PC-9 (cell line): ENCODE results near the gene GP1BB. TPM values are rescaled to one million over a fixed set of nuclear protein-coding genes. Genes with fewer than 3 reads are reported as not detected.

Experiments
- BruUV-seq: library from RNA; stranded (reverse); fragments of 400-500 nt; replicated peaks from 2 replicates; lab custom pipeline; 2021; lab: Mats Ljungman, UMichigan
- CTCF ChIA-PET: fragments of 300-600 bp; sonication (Branson Sonifier 250); formaldehyde crosslinking; loops from one replicate; lab custom pipeline; 2022; ENCODE audit warnings: antibody characterized with exemption; lab: Charles Lee
- POLR2A ChIA-PET: fragments of 300-600 bp; sonication (Branson Sonifier 250); formaldehyde crosslinking; loops from one replicate; lab custom pipeline; 2022; ENCODE audit warnings: antibody characterized with exemption; ENCODE audit not compliant: unreplicated experiment; lab: Charles Lee
- DNase-seq, 2 experiments: peaks; one replicate each; pipeline versions ENCODE4 v3.0.0 to v3.0.0-alpha.2; 2015 to 2022; ENCODE audit warnings: mixed read lengths in 1 of 2
- H2AFZ ChIP-seq: fragments of 200-600 bp; sonication (generic); 2 replicates; pipeline ENCODE4 v1.8.1; 2017; ENCODE audit warnings: antibody characterized with exemption
- H3F3A ChIP-seq: fragments of 200-600 bp; sonication (generic); 2 replicates; pipeline ENCODE4 v1.8.1; 2017; ENCODE audit warnings: antibody characterized with exemption, mild to moderate bottlenecking, low read depth; ENCODE audit not compliant: insufficient read depth
- H3K27ac ChIP-seq: fragments of 200-600 bp; sonication (generic); 2 replicates; pipeline ENCODE4 v1.6.1; 2016; ENCODE audit warnings: mixed run types
- H3K27me3 ChIP-seq: fragments of 200-600 bp; sonication (generic); 2 replicates; pipeline ENCODE4 v1.6.1; 2016; ENCODE audit warnings: low read depth, mixed run types; ENCODE audit not compliant: insufficient read depth
- H3K36me3 ChIP-seq: fragments of 200-600 bp; sonication (generic); 2 replicates; pipeline ENCODE4 v1.6.1; 2016; ENCODE audit warnings: low read depth, mixed run types
- H3K4me1 ChIP-seq: fragments of 200-600 bp; sonication (generic); replicated peaks from 2 replicates; pipeline ENCODE4 v1.6.1; 2016; ENCODE audit warnings: mixed run types; ENCODE audit not compliant: insufficient read depth
- H3K4me2 ChIP-seq: fragments of 200-600 bp; sonication (generic); 2 replicates; pipeline ENCODE4 v1.6.1; 2017; ENCODE audit warnings: mixed run types
- H3K4me3 ChIP-seq: fragments of 200-600 bp; sonication (generic); 2 replicates; pipeline ENCODE4 v1.6.1; 2016; ENCODE audit warnings: mixed run types
- H3K79me2 ChIP-seq: fragments of 200-600 bp; sonication (generic); 2 replicates; pipeline ENCODE4 v1.6.1; 2017; ENCODE audit warnings: low read depth, mixed run types
- H3K9me2 ChIP-seq: fragments of 200-600 bp; sonication (generic); 2 replicates; pipeline ENCODE4 v1.8.1; 2017; ENCODE audit warnings: mild to moderate bottlenecking; ENCODE audit not compliant: insufficient read depth
- H3K9me3 ChIP-seq: fragments of 200-600 bp; sonication (generic); 2 replicates; pipeline ENCODE4 v1.8.1; 2016; ENCODE audit warnings: low read depth; ENCODE audit not compliant: insufficient read depth
- H4K20me1 ChIP-seq: fragments of 200-600 bp; sonication (generic); 2 replicates; pipeline ENCODE4 v1.8.1; 2017; ENCODE audit not compliant: insufficient read depth
- CTCF ChIP-seq: fragments of 200-600 bp; sonication (generic); conservative IDR thresholded peaks from 2 replicates; pipeline ENCODE4 v1.6.1; 2017; ENCODE audit warnings: mixed run types, antibody characterized with exemption, mild to moderate bottlenecking, moderate library complexity
- EZH2 ChIP-seq: fragments of 200-600 bp; sonication (generic); IDR thresholded peaks from 2 replicates; pipeline ENCODE4 v1.8.0; 2017; ENCODE audit warnings: antibody characterized with exemption, low read depth
- intact Hi-C: fragments of 100-400 bp; cut with micrococcal nuclease; formaldehyde crosslinking; loops from one replicate; pipeline ENCODE4 v1.10.0; 2022; ENCODE audit not compliant: unreplicated experiment
- total RNA-seq: library from RNA; stranded (reverse); gene quantifications from 2 replicates; pipeline ENCODE4 v1.2.3, GENCODE V29; 2021

Gene GP1BB
- total RNA-seq, 1 experiment from 2014 or later, result 0.35 TPM

DNA sequence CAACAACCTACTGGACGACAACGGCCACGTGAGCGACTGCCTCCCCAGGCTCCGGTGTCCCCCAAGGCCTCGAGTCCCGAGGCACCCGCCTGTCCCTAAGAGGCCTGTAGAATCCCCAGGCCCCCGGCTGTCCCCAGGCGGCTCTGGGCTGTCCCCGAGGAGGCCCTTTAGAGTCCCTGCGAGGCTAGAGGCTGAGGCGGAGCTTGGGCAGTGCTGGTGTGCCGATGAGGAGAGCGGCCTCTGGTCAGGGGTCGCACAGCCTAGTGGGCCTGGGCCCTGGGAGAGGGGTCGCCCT is 40.9 kb downstream of the GP1BB start:
- ChIA-PET CTCF (interaction anchor here (0.6 kb wide), 1 partner anchor 525 kb away, joined by 3 read pairs; no protein-coding TSS in a partner anchor), POLR2A (no interaction called here)
- H3K4me3 ChIP-seq, result no peak overlapping the region
- H3K4me2 ChIP-seq, result no peak overlapping the region
- no peaks in the 10 kb centered on the region for H4K20me1 ChIP-seq
- BruUV-seq, result no TSS peak
- H3K27ac ChIP-seq, result no peak overlapping the region
- no peak for TF ChIP-seq EZH2
- peaks cover 38% of the 10 kb centered on the region for H3K27me3 ChIP-seq
- H3K4me1 ChIP-seq, result peaks cover 7% of the 10 kb centered on the region; the same call in 1 of the 2 replicates
- no peaks in the 10 kb centered on the region for H3K79me2 ChIP-seq
- no peaks in the 10 kb centered on the region for H3K9me3 ChIP-seq
- no peak for DNase-seq
- H3K36me3 ChIP-seq, result no peaks in the 10 kb centered on the region
- H3K9me2 ChIP-seq, result no peaks in the 10 kb centered on the region
- no peak overlapping the region for H2AFZ ChIP-seq
- no peaks in the 10 kb centered on the region for H3F3A ChIP-seq
- intact Hi-C loops, result loop anchor here (10.0 kb wide), 1 partner anchor 121 kb away; no protein-coding TSS in a partner anchor

DNA sequence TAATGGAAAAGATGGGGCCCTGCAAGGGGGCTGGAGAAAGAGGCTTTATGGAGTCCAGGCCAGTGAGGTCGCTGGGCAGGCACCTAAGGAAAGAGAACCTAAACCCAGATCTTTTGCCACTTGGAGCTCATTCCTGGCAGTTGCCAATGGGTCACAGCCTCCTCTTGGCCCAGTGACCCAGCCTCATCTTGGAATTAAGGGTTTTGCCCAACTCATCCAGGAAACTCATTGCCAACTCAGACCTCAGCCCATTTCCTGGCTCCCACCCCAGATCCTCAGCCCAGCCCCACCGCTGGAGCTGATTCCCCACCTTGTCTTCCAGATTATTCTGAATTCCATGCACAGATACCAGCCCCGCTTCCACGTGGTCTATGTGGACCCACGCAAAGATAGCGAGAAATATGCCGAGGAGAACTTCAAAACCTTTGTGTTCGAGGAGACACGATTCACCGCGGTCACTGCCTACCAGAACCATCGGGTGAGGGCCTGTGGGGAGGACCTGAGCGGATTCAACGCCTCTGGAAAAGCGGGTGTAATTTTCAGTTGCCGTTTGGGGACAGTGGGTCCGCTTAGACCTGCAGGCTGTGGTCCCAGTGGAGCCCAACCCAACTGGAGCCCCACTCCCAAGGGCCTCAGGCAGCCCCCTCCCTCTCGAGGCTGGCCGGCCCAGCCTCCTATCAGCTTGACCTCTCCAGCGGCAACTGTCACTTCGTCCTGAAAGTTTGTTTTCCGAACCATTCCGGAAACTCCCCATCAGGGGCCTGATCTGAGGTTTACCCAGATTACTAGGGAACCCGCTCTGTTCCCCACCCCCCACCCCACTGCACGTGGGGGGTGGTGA is 41.5 kb downstream of the GP1BB start:
- no peak overlapping the region for H3K27ac ChIP-seq
- intact Hi-C loops, result loop anchor here (5.0 to 10.0 kb wide), 2 partner anchors 87 to 120 kb away; partner anchors contain the start of genes GNB1L and RTL10
- no peak overlapping the region for H3K4me3 ChIP-seq

DNA sequence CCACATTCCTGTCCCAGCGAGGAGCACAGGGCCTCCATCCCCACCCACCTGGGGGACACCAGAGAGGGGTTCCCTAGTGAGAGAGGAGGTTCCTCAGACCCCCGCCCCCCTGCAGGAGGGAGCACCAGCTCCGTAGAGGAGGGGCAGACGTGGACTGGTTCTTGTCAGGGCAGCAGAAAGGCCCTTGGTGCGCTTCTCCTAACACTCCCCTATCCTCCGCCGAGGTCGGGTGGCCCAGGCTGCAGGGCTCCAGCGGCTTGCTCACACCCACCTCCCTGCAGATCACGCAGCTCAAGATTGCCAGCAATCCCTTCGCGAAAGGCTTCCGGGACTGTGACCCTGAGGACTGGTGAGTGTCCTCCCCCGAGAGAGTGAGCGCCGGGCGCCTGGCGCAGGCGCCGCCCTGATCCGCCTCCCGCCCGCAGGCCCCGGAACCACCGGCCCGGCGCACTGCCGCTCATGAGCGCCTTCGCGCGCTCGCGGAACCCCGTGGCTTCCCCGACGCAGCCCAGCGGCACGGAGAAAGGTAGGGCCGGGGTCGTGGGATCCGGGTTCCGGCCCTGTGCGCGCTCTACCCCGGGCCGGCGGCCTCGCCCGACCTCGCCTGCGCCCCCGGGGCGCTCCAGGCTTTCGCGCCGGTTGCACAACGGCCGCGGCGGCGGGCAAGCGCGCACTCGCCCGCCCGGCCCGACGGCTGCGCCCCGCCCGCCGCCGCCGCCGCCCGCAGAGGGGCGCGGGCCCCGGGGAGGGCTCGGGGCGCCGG is 42.3 kb downstream of the GP1BB start:
- Histone ChIP-seq H3K9me3 (no peaks in the 10 kb centered on the region), H3K27ac (no peak overlapping the region), H3K9me2 (no peaks in the 10 kb centered on the region), H3F3A (no peaks in the 10 kb centered on the region), H4K20me1 (no peaks in the 10 kb centered on the region), H2AFZ (no peak overlapping the region), H3K27me3 (peaks cover 29% of the 10 kb centered on the region), H3K4me1 (peaks cover 7% of the 10 kb centered on the region; the same call in 1 of the 2 replicates), H3K4me3 (no peak overlapping the region), H3K36me3 (no peaks in the 10 kb centered on the region), H3K79me2 (no peaks in the 10 kb centered on the region), H3K4me2 (no peak overlapping the region)
- no TSS peak for BruUV-seq
- DNase-seq, result no peak
- POLR2A ChIA-PET, result no interaction called here
- CTCF ChIA-PET, result no interaction called here
- TF ChIP-seq EZH2 (no peak; the same call in 1 of the 2 replicates), CTCF (no peak)
- intact Hi-C loops, result loop anchor here (5.0 to 10.0 kb wide), 2 partner anchors 87 to 119 kb away; partner anchors contain the start of genes GNB1L and RTL10

More for the DNA sequence above, 41.5 kb downstream of the GP1BB start:
- Histone ChIP-seq H3K79me2 (no peaks in the 10 kb centered on the region), H3K4me2 (no peak overlapping the region), H3K9me2 (no peaks in the 10 kb centered on the region), H3F3A (no peaks in the 10 kb centered on the region), H3K27me3 (peaks cover 32% of the 10 kb centered on the region), H3K9me3 (no peaks in the 10 kb centered on the region), H4K20me1 (no peaks in the 10 kb centered on the region), H2AFZ (no peak overlapping the region), H3K36me3 (no peaks in the 10 kb centered on the region), H3K4me1 (peaks cover 7% of the 10 kb centered on the region; the same call in 1 of the 2 replicates)
- ChIA-PET POLR2A (no interaction called here), CTCF (interaction anchor here (0.6 kb wide), 1 partner anchor 525 kb away, joined by 3 read pairs; no protein-coding TSS in a partner anchor)
- DNase-seq, result no peak
- TF ChIP-seq EZH2 (no peak), CTCF (no peak)
- no TSS peak for BruUV-seq
